ENCODE data around the gene MADD. TPM values are rescaled to one million over a fixed set of nuclear protein-coding genes. Genes with fewer than 3 reads are reported as not detected.

Gene MADD
- total RNA-seq, 8 experiments from 2014 or later = 19.5 to 55.7 (median 41.8) TPM

DNA sequence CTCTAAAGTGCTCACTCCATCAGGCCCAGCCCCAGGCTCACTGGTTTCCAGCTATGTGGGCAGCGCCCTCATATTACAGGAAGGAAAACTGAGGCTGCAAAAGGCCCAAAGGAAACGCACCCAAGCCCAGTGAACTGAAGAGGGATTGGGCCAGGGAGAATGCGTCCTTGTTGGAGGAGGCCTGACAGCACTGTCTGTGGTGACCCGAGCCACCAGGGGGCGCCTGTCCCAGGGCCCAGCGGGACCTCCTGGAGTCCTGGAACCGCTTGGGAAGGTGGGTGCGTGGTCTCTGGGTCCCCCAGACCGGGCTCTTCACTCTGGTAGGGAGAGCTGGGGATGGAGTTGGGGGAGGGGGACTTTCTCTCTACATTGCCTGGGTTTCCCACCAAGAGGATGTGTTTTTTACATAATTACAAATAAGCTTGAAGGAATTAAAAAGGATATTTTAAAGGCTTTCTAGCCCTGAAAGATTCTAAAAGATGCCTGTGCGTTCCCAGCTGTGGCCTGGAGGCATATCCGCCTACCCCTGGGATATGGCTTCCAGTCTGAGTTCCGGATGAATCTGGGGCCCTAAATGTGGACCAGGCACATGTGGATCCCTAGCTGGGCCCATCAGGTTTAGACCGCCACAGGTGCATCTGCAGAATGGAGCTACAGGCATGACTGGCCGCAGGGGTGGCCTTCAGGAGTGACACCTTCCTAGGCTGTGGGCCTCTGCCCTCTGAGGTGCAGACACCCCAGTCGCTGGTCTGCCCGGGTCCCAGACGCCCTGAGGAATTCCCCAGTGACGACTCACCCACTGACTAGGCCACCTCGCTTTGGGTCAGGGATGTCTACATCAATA is 104.2 kb downstream of the MADD start:
- peak; percentile 70 to 99 (median 86) for ATAC-seq (replicated peaks in 6 of 8)
- in situ Hi-C loops (cut with MboI; ENCODE audit: low pct_unique_long_range_greater_than_20kb in 2 of 9, low sequenced_read_pairs in 9 of 9, unreplicated experiment in 9 of 9) = no loop called here
- peaks cover 5 to 8% of the 10 kb centered on the region in 2 donors for H3K4me1 ChIP-seq (replicated peaks in 1 of 2)
- H3K27ac ChIP-seq = no peak overlapping the region
- 0 to 83% (median 44%) methylated on average over 1 to 6 of the region's 19 CpGs; no CpG with 5 or more reads in 4 of the 10 experiments for WGBS, 10 experiments
- no peak overlapping the region for H3K4me3 ChIP-seq

DNA sequence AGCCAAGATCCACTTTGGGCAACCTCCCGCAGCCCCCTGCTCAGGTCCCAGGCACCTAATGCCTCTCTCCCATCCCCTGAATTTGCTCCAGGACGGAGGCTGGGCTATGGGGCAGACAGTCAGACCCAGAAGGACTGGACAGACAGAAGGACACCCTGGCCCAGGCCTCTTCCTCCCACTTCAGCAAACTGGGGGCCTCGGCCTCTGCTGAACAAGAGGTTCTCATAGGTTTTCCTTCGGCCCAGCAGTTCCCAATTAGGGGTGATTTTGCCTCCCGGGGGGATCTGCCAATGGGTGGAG is 104.7 kb downstream of the MADD start:
- H3K4me3 ChIP-seq = no peak overlapping the region
- no peak for ATAC-seq (replicated peaks in 6 of 8)
- H3K27ac ChIP-seq = no peak overlapping the region
- 40 to 100% (median 83%) methylated on average over 1 to 3 of the region's 5 CpGs; no CpG with 5 or more reads in 7 of the 10 experiments for WGBS, 10 experiments
- in situ Hi-C loops (cut with MboI; ENCODE audit: low pct_unique_long_range_greater_than_20kb in 2 of 9, low sequenced_read_pairs in 9 of 9, unreplicated experiment in 9 of 9) = no loop called here
- H3K4me1 ChIP-seq (replicated peaks in 1 of 2) = peaks cover 5 to 8% of the 10 kb centered on the region in 2 donors

GRCh38 chr11:47375020-47375419 is 105.1 kb downstream of the MADD start:
- Histone ChIP-seq H3K27ac (no peak overlapping the region), H3K4me1 (replicated peaks in 1 of 2) (peaks cover 5 to 8% of the 10 kb centered on the region in 2 donors), H3K4me3 (no peak overlapping the region)
- in situ Hi-C loops (cut with MboI; ENCODE audit: low pct_unique_long_range_greater_than_20kb in 2 of 9, low sequenced_read_pairs in 9 of 9, unreplicated experiment in 9 of 9) = no loop called here
- 61 to 100% (median 80%) methylated on average over 1 to 5 of the region's 8 CpGs; no CpG with 5 or more reads in 5 of the 10 experiments for WGBS, 10 experiments
- ATAC-seq (replicated peaks in 6 of 8) = no peak

GRCh38 chr11:47375546-47376085 is 105.7 kb downstream of the MADD start:
- Histone ChIP-seq H3K4me1 (replicated peaks in 1 of 2) (peaks cover 5 to 8% of the 10 kb centered on the region in 2 donors), H3K27ac (no peak overlapping the region), H3K4me3 (no peak overlapping the region)
- ATAC-seq (replicated peaks in 6 of 8) = no peak
- in situ Hi-C loops (cut with MboI; ENCODE audit: low pct_unique_long_range_greater_than_20kb in 2 of 9, low sequenced_read_pairs in 9 of 9, unreplicated experiment in 9 of 9) = no loop called here
- 20 to 100% (median 88%) methylated on average over 1 to 9 of the region's 13 CpGs; no CpG with 5 or more reads in 2 of the 10 experiments for WGBS, 10 experiments

DNA sequence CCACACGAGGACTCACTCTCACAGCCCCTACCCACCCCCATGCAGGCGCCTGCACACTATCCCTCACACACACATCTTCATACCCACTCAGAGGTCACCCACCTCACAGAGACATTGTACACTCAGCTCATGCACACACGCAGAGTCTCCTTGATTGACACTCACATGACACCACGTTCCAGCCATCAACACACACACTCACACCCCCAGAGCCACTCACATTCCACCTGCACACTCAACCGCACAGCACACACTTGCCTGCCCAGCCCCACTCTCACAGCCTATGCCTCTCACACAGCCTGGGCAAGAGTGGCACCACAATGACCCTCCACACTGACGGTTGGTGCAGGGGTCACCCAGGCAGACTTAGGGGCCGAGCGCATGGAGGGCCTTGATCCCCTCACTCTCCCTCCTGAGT is 106.2 kb downstream of the MADD start:
- 40 to 80% (median 75%) methylated on average over 1 to 2 of the region's 8 CpGs; no CpG with 5 or more reads in 7 of the 10 experiments for WGBS, 10 experiments
- H3K27ac ChIP-seq = no peak overlapping the region
- in situ Hi-C loops (cut with MboI; ENCODE audit: low pct_unique_long_range_greater_than_20kb in 2 of 9, low sequenced_read_pairs in 9 of 9, unreplicated experiment in 9 of 9) = no loop called here
- no peak for ATAC-seq (replicated peaks in 6 of 8)
- H3K4me3 ChIP-seq = no peak overlapping the region
- H3K4me1 ChIP-seq (replicated peaks in 1 of 2) = peaks cover 5 to 8% of the 10 kb centered on the region in 2 donors

DNA sequence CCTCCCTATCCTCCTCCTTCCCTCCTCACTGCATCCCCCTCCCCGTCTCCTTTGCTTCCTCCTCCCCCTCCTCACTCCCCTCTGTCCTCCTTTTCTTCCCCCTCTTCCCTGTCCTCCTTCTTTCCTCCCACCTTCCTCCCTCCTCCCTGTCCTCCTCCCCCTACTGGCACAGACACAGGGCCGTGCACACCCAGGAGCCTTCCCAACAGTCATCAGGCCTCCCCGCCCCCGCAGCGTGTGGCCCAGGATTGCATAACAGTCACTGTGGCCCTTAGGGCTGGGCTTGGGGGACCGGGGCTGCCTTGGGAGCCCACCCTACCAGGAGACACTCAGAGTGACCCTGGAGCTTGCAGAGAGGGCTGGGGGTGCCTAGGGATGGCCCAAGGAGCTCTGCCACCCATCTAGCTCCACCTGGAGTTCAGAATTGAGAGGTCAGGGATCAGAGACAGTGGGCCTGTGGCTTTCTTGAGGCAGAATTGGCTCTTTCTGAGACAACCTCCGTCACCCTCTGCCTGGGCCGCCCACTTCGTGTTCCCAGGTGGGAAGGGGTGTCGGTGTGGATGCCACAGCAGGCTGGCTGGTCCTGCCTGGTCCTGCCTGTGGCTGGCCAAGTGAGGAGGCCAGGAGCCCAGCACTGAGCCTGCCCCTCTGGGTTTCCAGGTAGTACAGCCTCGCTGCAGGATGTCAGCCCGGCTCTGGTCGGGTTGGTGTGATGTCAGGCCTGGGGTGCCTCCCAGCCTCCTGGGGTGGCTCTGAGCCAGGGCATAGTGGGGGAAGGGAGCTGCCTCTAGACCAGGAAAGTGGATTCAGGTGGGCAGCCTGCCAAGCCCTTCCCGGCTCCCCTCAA is 106.8 kb downstream of the MADD start:
- peak in 2 of 8 experiments; percentile 20 to 55 for ATAC-seq (replicated peaks in 6 of 8)
- in situ Hi-C loops (cut with MboI; ENCODE audit: low pct_unique_long_range_greater_than_20kb in 2 of 9, low sequenced_read_pairs in 9 of 9, unreplicated experiment in 9 of 9) = no loop called here
- Histone ChIP-seq H3K27ac (no peak overlapping the region), H3K4me1 (replicated peaks in 1 of 2) (peaks cover 5 to 8% of the 10 kb centered on the region in 2 donors), H3K4me3 (no peak overlapping the region)
- 80 to 100% methylated on average over 1 of the region's 14 CpGs; no CpG with 5 or more reads in 8 of the 10 experiments for WGBS, 10 experiments

GRCh38 chr11:47377571-47378009 is 107.7 kb downstream of the MADD start:
- ATAC-seq (replicated peaks in 6 of 8) = no peak
- H3K4me1 ChIP-seq (replicated peaks in 1 of 2) = peaks cover 5 to 8% of the 10 kb centered on the region in 2 donors
- no peak overlapping the region for H3K4me3 ChIP-seq
- no peak overlapping the region for H3K27ac ChIP-seq
- no CpG with 5 or more reads among the region's 5 CpGs for WGBS, 10 experiments
- in situ Hi-C loops (cut with MboI; ENCODE audit: low pct_unique_long_range_greater_than_20kb in 2 of 9, low sequenced_read_pairs in 9 of 9, unreplicated experiment in 9 of 9) = no loop called here

DNA sequence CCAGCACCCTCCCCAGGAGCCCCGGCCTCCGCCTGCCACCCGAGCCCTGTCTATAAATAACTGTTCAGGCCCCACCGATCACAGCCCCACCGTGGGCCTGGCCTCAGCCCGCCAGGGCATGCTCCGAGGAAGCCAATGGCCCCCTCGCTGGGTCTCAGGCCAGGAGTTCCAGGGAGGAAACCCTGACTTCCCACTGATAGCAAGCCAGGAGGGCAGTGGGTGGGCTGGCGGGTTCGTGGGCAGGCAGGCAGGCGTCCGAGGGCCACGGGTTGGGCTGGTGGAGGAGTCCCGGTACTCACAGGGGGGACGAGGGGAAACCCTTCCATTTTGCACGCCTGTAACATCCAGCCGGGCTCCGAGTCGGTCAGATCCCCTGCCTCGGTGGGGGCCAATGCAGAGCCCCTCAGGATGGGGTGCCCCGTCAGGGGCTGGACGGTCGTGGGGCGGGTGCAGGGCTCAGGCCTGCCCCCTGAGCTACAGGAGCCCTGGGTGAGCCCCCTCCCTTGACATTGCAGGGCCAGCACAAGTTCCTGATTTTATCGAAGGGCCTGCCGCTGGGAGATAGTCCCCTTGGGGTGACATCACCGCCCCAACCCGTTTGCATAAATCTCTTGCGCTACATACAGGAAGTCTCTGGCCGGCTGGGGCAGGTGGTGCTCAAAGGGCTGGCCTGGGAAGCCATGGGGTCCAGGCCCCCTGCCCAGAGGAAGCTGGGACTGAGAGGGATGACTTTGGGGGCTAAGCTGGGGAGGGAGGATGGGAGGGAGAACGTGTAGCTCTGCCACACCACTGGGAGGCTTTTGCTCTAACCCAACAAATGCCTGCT is 108.3 kb downstream of the MADD start, which contains the start of gene SPI1:
Gene SPI1 (minus strand): TSS at position 538 of the 826 bp plus-strand sequence. CDS start 194 bp downstream, at position 344.
- H3K4me1 ChIP-seq (replicated peaks in 1 of 2) = peaks cover 5 to 8% of the 10 kb centered on the region in 2 donors
- WGBS, 10 experiments = 60 to 68% methylated on average over 3 to 5 of the region's 31 CpGs; no CpG with 5 or more reads in 8 of the 10 experiments
- in situ Hi-C loops (cut with MboI; ENCODE audit: low pct_unique_long_range_greater_than_20kb in 2 of 9, low sequenced_read_pairs in 9 of 9, unreplicated experiment in 9 of 9) = no loop called here
- peak in 5 of 8 experiments; percentile 61 to 79 (median 72) for ATAC-seq (replicated peaks in 6 of 8)
- no peak within 1 kb of the TSS for H3K4me3 ChIP-seq
- no peak within 1 kb of the TSS for H3K27ac ChIP-seq

DNA sequence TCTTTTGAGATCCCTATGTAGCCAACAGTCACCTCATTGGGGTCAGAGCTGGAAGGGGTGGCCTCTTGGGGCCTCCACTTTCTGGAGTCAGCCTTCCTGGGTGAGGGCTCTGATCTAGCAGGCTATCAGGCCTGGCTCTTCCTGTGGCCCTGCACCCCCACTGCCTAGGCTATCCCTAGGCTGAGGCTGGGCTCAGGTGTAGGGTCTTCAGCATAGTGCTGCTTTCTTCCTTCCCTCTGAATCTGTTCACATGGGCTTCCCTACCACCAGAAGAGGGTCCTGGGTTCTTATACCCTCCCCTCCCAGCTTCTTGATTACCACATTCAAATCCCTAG is 108.9 kb downstream of the MADD start:
- ATAC-seq (replicated peaks in 6 of 8) = peak in 3 of 8 experiments; percentile 3 to 11 (median 7)
- H3K4me3 ChIP-seq = no peak overlapping the region
- no peak overlapping the region for H3K27ac ChIP-seq
- H3K4me1 ChIP-seq (replicated peaks in 1 of 2) = peaks cover 5 to 8% of the 10 kb centered on the region in 2 donors
- in situ Hi-C loops (cut with MboI; ENCODE audit: low pct_unique_long_range_greater_than_20kb in 2 of 9, low sequenced_read_pairs in 9 of 9, unreplicated experiment in 9 of 9) = no loop called here

DNA sequence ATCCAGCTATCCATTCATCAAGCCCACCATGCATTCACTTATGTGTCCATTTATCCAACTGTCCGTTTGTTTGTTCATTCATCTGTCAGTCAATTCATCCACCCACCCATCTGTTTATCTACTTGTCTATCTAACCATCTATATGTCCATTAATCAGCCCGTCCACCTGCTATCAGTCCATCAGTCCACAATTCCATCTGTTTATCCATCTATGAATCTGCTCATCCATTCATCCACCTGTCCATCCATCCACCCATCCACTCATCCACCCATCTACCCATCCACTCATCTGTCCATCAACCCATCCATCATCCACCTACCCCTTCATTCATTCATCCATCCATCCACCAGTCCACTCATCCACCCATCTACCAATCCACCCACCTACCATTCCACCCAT is 109.4 kb downstream of the MADD start:
- ATAC-seq (replicated peaks in 6 of 8) = no peak
- H3K4me1 ChIP-seq (replicated peaks in 1 of 2) = peaks cover 5 to 8% of the 10 kb centered on the region in 2 donors
- no peak overlapping the region for H3K27ac ChIP-seq
- in situ Hi-C loops (cut with MboI; ENCODE audit: low pct_unique_long_range_greater_than_20kb in 2 of 9, low sequenced_read_pairs in 9 of 9, unreplicated experiment in 9 of 9) = no loop called here
- no peak overlapping the region for H3K4me3 ChIP-seq
- WGBS, 10 experiments = 52 to 100% (median 83%) methylated on average over 2 of the region's 2 CpGs; no CpG with 5 or more reads in 3 of the 10 experiments
